ENCODE measurements around the gene NDNF. TPM values are rescaled to one million over a fixed set of nuclear protein-coding genes. Genes with fewer than 3 reads are reported as not detected.

NDNF gene
- total and polyA plus RNA-seq, 9 of the 15 experiments (the other 6 are each of a cell fraction or from before 2014, with no cell fraction given) = not detected

- TF ChIP-seq HDAC6 (IDR thresholded peaks at IDR 0.05; ENCODE audit: low read depth, low read length) = no peak
- TF ChIP-seq CUX1 (CRISPR knock-in tag; IDR thresholded peaks at IDR 0.05) = no peak
- TF ChIP-seq U2AF2 (optimal IDR thresholded peaks at IDR 0.05; ENCODE audit: low read depth, low read length) = no peak
- no peak for TF ChIP-seq POLR3G (IDR thresholded peaks at IDR 0.05; ENCODE audit: extremely low read depth, insufficient read length, insufficient replicate concordance)
- no peak for TF ChIP-seq STAT5A (IDR thresholded peaks at IDR 0.05; ENCODE audit: borderline replicate concordance, low read length)
- TF ChIP-seq ERF (CRISPR knock-in tag; IDR thresholded peaks at IDR 0.05) = no peak
- no peak for TF ChIP-seq RFX5 (IDR thresholded peaks at IDR 0.05; ENCODE audit: low read depth, low read length)
- no peak for TF ChIP-seq CREBBP (IDR thresholded peaks at IDR 0.05; ENCODE audit: low read depth, low read length)
Measured at GRCh38 chr4:121064482-121064881, 7.9 kb downstream of the NDNF start (continued).

All from K562 (cell line).